NCI-H2107 treated with DMSO at 0.1 percent for 48 hours (cell line): ENCODE results near the gene PARD3B.

Experiments
- DNase-seq: peaks from one replicate; lab custom pipeline; 2025; ENCODE audit not compliant: unreplicated experiment; lab: John Stamatoyannopoulos, UW

The PARD3B gene

DNA sequence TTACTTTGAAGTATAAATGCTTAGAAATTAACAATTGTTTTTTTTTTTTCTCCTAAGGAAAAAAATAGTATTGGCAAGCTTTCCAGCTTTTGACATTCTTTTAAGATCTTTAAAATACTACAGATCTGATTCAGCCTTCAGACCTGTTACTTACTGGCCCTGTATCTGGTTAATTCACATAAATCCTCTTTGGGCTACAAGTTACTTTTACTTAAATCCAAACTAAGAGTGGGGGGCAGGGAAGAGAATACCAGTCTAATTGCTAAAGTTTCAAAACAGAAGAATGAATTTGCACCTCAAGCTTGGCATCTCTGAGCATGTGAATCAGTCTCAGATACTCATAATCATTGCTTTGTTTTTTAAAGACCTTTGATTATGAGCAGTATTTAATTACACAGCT is 386.3 kb downstream of the PARD3B start:
- no peak for DNase-seq

DNA sequence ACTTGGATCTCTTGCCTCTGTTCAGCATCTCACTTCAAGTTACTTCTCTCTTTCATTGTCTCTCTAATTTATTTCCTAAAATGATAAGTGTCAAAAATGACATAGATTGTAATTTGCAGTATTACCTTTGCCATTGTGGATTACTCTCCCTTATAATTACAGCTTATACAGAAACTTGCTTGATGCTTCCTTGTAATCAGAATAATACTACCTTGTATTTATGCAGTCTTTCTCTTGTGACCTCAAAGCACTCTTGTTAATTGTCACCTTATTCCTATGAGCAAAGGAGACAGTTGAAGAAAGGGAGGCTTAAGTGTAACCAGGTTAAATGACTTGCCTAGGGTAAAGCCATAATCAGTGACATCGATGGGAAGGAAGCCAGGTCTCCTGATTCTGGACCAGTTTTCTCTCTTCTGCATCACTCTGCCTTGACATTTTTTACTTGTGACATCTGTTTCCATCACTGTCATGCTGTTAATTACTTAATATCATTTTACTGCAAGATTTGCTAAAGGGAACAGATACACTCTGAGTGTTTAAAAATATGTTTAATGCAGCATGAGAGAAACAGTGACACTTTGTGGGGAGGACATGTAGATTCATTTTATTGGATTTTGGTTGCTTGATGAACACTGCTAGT is 388.6 kb downstream of the PARD3B start:
- no peak for DNase-seq

DNA sequence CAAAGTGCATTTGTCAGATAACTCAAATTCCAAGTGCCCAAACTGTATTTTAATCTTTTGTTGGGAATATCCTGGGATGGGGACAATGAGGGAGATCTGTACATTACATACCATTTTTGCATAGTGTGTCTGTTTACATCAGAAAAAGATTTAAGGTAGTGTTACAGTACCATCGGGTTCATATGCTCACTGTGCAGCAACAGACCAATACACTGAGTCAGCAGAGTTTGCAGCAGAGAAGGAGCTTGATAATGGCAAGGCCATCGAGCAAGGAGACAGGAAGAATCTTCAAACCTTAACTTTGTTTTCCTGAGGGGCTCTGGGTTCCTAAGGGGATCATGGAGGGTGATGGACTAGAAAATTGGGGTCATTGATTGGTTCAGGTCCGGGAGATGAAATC is 399.7 kb downstream of the PARD3B start:
- DNase-seq = no peak

DNA sequence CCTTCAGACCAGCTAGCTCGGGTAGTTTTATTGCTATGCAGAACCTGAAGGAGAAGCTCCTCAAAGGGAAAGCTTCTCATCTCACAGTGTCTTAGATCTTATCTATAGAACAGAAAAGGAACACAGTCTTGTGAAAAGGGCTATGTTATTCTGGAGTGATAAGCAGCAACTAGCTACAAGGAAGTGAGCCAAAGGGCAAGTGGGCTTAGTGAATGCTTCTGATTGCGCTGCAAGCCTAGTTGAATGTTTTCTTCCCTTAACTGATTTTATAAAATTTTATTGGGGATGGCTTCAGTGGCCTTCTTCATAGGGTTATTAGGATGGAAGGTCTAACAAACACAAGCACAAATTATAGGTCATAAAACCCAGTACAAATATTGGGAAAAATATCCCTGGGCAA is 400.1 kb downstream of the PARD3B start:
- DNase-seq = no peak

DNA sequence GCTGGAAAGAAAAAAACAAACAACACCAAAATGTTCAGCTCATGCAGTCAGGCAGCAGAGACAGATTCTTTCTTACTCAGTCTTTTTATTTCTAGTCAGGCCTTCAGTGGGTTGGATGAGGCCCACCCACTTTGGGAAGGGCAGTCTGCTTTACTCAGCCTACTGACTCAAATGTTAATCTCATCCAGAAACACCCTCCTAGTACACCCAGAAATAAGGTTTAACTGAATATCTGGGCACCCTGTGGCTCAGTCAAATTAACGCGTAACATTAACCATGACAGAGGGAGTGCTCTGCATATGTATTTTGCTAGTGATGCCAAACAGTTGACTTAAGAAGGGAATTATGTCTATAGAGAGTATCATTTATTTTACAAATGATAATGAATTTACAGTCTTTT is 401.6 kb downstream of the PARD3B start:
- no peak for DNase-seq

DNA sequence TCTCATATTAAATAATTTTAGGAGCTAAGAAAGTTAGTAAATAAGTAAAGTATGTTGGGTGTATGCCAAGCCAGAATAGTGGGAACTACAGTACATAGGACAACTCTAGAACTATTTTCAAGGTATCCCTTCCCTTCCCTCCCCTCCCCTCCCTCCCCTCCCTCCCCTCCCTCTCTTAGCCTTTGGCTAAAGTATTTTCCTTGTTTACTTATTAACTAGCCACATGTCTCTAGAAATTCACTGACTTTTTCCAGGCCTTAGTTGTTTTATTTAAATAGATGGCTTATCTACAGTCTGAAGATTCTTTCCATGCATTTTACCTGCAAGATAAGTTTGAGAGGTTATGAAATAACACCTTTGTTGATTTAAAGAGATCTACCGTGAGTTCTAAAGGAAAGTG is 402.1 kb downstream of the PARD3B start:
- no peak for DNase-seq

DNA sequence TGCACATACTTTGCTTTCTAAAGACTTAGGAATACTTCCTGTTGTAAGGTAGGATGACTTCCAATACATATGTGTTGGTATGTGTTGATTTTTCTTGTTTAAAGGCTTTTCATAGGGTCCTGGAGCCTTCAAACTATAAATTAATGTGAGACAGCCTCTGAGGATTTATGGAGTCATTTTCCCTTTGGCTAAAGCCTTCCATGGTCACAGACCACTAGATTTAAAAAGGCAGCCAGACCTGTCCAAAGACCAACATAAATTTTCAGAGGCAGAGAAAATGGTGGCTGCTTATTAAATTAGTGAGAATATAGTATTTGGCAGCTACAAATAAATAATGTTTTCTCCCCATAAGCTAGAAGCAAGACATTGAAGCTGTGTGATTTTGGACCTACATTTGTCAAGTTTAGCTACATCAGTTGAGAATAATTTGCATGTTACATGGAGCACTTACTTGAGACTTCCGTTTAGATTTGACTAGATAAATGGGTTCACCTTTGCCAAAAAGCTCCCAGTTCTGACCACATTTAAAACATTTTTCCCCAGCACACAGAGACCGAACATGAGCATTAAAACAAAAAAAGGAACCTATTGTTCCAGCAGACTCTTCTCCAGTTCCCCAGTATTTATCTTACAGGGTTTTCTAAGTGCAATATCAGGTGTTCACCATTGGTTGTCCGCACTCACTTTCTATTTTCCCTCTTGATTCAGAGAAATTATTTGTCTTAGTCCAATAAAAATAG is 402.9 kb downstream of the PARD3B start:
- no peak for DNase-seq

DNA sequence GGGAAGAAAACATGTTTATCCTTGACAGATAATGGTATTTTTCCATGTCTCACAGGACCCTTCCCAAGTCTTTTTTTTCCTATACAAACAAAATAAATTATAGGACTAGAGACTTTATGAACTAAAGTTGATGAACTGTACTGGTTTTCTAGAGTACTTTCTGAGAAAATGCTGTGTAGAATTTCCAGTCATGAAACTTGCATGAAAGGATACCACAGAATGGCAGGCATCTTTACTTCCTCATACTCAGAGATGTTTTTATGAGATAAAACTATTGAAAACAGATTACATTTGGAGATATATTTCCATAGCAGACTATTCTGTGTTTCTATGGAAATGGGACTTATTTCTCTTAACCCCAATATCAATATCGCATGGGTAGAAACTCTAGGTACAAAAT is 403.5 kb downstream of the PARD3B start:
- DNase-seq = no peak

DNA sequence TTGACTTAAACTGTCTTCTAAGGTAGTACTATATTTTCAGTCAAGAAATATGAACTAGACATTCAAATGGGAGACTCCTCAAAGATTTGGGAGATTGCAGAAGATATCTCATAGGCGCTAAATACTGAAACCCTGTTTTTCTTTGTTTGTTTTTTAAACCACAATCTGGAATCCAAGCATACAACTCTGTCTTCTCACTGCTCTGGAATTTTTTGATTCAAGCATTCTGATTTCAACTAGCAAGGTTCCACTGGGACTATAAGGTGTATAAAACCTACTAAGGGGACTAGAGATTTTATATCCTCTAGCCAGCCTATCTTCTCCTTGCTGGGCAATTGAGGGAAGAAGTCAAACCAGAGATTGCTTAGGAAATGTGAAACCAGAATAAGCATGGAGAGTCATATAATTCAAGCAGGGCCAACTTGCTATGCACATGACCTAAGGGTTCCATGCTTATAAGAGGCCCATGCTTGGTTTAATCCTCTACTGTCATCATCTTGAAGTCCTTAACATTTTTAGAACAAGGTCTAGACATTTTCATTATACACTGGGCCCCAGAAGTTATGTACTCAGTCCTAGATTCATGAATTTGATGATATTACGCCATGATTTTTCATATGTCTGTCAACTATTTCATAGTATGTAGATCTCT is 405.5 kb downstream of the PARD3B start:
- no peak for DNase-seq

DNA sequence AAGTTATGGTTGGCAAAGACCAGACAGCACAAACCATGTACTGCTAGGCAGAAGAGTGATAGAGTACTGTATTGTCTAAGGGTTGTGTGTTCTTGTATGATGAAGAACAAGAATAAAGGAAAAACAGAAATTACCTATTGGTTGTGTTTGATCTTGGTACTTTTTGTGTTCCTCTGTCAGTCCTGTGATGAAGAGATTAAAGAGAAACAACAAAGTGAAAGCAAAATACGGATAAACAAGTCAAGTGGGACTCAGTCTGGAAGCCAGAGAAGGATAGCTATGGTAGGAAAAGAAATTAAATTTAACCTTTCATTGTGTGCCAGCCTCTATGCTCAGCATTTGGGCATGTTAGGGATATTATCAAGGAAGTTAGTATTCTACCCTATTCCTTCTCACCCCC is 413.1 kb downstream of the PARD3B start:
- no peak for DNase-seq

DNA sequence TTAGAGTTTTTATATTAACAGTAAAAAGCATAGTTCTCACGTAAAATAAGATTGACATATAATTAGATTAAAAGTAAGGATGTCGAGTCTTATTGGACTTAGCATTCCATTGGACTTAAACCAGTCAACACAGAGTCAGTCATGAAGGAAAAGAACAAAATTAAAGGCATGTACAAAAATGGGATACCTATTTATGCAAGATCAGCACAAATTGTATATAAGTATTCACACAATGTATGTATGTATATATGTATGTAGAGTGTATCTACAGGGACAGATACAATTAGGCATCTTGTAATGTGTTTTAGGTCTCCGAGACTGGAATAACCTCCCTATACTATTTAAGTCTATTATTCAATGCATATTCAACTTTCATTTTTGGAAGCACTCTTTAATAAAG is 419.1 kb downstream of the PARD3B start:
- no peak for DNase-seq

DNA sequence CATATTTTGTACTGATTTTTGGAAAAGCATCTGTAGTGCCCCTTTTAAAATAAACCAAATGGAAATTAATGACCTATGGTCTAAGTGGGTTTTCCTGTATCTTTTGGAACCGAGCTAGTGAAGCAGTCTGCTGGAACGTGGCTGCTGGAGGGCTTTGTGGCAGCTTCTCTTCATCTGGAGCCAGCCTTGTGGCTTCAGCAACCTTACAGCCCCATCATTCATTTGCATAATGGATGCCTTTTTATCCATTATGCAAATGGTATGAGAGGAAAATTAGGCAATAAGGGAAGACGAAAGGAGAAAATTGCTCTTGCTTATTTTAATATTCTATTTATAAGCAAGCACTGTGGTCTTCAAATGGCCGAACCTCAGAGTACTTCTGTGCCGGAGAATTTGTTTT is 421.0 kb downstream of the PARD3B start:
- no peak for DNase-seq

DNA sequence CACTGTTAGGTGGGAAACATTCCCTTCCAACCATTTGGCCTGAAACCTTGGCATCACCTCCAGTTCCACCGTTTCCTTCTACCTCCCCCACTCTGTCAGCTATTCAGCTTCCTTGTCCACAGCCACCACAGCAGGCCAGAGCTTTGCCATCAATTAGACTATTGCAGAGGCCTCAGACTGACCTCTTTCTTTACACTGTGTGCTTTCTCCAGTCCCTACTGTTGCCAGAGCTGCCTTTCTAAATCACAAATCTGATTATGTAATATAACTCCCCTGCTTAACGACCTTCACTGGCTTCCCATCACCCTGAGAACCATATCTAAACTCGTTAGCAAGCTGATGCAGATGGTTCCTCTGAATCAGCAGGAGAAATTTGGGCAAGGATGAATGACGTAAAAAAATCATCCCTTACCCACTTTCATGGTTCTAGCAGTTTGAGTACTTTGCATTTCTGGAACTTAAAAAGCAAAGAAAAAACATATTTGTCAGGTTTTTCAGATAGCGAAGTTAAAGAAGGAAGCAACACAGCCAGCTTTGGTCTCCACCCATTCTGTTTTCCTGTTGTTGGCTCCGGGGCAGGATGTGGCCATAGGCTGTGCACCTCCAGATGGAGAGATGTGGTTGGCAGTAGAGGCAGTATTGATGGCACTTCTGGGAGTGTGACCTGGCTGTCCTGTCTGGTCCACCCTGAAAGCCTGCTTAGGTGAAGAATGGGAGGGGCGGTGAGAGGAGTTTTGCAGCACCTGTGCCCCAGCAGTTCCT is 422.1 kb downstream of the PARD3B start:
- DNase-seq = peak; percentile 11

DNA sequence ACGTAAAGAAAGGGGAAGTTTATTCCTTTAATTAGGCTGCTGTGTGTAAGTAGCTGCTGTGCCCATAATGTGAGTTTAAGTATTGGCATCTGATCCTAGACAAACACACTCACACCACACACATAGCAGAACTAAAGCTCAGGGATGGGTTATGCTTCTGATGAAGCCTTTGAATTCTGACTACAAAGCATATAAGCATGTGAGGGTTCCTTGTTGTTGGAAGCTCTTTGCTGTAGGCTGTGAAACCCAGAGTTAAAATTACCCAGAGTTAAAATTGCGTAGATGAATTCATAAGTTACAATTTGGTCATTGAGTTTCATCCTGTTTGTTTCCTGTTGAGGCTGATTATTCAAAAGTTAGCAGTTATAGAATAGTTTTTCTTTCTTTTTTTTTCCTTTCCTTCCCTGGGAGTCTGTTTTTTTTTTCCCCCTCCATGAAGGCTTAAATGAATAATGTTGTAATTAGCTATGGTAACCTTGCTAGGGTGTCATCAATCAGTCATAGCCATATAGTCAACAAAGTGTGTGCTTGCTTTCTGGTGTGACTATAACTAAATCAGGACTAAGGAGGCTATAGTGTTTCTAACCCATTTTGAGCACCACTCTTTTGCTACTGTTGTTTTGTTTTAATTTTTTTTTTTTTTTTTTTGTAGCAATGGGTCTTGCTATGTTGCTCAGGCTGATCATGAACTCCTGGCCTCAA is 426.1 kb downstream of the PARD3B start:
- no peak for DNase-seq

DNA sequence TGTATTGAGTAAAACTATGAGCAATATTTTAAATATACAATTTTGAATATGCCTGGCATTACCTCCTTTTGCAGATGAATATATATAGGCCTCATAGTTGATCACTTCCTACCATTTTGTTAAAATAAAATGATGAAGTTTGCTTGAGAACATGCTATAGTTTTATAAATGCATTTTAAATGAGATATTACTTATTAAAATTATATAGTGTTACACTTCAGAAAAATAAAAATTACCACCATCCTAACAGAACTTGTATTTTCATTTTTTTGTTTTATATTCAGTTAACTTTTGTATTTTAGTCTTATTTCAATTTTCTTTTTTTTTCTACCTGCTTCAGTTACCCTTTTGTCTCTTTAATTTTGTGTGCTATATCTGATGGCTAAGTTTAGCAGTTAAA is 426.9 kb downstream of the PARD3B start:
- DNase-seq = no peak

DNA sequence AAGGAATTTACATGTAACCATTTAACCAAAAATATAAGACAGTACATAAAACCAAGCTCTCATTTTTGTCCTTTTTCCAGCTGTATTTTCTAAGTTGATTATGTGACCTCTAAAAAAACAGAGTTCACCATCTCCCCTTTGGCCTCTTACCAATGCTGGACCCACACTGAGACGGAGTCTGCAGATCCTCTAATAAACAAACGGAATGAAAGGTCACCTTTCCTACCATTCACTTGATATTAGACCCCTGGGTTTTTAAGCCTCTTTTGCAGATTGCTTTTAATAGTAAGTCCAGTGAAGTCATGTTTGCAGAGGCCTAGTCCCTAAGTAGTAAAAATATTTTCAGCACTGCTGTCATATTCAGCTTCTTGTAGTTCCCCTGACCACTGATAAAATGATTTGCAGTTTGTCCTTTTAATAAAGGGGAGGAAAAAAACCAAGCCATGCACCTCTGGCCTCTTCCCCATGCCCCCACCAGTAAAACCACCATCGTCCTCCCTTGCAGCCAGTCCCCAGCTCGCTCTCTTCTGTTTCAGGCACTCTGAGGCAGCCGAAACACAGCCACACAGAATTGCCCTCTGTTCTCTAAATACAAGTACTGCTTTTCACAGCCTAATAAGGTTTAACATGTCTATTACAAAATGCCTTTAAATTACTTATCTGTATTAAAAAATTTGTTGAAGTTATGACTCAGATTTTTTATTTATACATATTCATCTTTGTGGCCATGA is 427.5 kb downstream of the PARD3B start:
- no peak for DNase-seq

DNA sequence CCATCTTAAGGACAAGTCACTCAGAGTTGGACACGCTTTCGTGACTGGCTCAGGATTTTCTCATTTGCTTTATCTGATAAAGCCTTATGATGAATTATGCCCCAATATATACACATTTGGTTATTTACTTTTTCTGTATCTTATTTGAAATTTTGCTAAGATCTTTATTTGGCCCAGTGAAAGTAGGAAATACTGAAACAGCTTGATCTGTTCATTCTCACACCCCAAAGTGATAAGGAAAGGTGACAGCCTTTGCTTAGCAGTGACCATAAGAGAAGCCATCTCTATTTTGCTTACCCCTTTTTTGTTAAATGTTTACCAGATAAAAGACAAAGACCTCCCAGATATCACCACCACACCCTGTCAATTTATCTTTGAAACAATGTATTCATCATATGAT is 428.3 kb downstream of the PARD3B start:
- no peak for DNase-seq

DNA sequence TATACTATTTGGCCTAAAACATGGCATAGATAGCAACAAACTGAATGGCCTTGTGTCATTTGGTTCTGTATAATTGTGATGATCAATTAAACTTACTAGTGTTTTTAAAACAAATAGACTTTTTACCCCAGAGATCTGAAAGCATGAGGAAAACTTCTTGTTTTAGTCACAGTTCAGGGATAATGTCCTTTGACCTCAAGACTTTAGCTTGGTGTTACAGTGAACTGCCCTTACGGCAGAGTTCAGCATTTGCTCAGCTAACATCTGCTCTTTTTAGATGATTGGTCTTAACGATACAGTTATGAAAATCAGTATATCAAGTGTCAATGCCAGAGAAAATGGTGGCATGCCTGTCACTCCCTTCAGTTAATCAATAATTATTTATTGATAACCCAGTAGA is 429.2 kb downstream of the PARD3B start:
- DNase-seq = no peak

DNA sequence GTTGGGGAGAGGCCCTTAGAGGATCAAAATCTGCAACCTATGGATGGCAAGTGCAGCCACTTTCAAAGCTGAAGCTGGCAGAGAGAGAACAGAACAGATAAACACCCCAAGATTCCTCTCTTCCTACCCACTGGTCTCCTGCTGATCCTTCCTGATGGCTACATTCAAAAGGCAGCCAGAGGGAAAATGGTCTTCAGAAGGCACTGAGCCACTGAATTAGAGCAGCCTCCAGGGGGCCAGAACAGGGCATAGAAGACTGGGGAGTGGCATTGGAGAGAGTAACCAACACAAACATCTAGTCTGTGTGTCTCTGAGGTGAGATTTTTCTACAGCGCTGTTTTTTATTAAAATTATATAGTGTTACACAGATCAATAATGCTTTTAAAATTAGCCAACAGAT is 432.6 kb downstream of the PARD3B start:
- no peak for DNase-seq

DNA sequence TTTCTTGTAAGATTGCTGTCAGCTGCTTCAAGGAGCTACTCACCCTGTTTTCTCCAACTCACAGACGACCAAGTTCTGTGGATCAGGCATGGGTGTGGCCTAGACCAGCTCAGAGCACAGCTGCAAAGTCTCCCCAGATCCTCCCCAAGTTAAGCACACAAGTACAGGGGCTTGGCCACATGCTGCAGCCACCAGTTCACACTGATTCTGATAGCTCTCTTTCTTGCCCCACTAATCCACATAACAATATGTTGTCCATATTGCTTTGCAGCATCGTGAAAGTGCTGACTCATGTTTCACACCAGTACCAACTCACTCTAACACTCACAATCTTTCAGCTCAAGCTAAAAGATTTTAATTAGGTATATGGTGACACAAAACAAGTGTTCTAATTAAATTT is 437.0 kb downstream of the PARD3B start:
- DNase-seq = no peak

DNA sequence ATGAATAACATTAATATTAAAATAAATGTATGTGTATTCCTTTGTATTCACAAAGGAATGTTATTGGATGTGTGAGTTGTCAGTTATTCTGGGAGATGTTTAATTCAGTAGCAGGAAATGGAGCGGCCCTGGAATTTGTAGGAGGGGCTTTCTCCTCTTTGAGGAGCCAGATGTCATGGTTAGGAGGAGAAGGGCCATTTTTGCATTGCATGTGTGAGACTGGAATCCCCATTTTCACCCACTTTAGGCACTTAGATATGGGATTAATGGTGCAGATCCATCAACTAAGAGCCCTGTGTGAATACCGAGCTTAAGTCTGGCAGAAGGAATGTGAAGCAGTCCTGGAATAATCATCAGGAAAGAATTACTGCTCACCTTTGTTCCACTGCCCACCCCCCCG is 439.2 kb downstream of the PARD3B start:
- no peak for DNase-seq
